ENCODE measurements around the gene OR51S1.

DNA sequence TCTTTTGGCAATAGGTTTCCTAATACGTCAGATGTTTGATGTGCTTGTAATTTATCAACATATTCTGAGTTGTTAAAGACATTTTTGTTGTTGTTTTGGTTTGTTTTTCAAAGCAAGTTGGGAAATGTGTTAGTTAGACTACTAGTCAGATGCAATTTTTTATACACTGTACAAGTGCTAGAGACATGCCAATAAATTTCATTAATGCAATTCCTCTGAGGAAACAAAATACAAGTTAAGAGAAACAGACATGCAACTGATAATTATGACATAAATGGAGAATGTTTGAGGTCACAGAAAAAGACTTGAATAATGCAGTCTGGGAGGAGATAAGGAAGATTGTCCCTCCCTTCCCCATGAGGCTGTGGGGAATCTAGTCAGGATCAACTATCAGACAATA, 38.6 kb upstream of the OR51S1 start:
- TF ChIP-seq, protein P1, sequence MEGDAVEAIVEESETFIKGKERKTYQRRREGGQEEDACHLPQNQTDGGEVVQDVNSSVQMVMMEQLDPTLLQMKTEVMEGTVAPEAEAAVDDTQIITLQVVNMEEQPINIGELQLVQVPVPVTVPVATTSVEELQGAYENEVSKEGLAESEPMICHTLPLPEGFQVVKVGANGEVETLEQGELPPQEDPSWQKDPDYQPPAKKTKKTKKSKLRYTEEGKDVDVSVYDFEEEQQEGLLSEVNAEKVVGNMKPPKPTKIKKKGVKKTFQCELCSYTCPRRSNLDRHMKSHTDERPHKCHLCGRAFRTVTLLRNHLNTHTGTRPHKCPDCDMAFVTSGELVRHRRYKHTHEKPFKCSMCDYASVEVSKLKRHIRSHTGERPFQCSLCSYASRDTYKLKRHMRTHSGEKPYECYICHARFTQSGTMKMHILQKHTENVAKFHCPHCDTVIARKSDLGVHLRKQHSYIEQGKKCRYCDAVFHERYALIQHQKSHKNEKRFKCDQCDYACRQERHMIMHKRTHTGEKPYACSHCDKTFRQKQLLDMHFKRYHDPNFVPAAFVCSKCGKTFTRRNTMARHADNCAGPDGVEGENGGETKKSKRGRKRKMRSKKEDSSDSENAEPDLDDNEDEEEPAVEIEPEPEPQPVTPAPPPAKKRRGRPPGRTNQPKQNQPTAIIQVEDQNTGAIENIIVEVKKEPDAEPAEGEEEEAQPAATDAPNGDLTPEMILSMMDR (IDR thresholded peaks at IDR 0.05) = no peak
- no peak for TF ChIP-seq POLR2A (IDR thresholded peaks at IDR 0.05)
- TF ChIP-seq POLR2AphosphoS5 (IDR thresholded peaks at IDR 0.05) = no peak
